ENCODE data around the gene MST1R. TPM values are rescaled to one million over a fixed set of nuclear protein-coding genes. Genes with fewer than 3 reads are reported as not detected.
"Not testable (repeated sequence)": the region's sequence is repeated elsewhere in the genome, so short reads cannot be mapped to it uniquely, and the experiment has no call there.

Gene MST1R
- total and polyA plus RNA-seq, 5 donors from 2014 or later, result 0.25 to 2.0 (median 0.31) TPM; not detected in 2

DNA sequence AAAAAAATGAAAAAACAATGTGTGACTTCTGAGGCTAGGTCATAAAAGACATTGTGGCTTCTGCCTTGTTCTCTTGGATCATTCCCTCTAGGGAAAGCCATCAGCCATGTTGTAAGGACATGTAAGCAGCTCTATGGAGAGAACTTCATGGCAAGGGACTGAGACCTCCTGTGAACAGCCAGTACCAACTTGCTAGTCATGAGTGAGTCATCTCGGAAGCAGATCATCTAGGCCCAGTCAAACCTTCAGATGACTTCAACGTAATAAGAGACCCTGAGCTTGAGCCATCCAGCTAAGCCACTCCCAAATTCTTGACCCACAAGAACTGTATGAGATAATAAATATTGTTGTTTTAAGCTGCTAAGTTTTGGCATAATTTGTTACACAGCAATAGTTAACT, 21.0 kb upstream of the MST1R start:
- no peak overlapping the region for H3K4me3 ChIP-seq (ENCODE audit: low read depth, low read length)
- peaks cover 12% of the 10 kb centered on the region for H3K4me1 ChIP-seq (ENCODE audit: control insufficient read depth, insufficient read depth, low read length, poor library complexity, severe bottlenecking)
- peaks cover 0 to 29% (median 9%) of the 10 kb centered on the region in 4 donors for H3K4me1 Mint-ChIP-seq
- no peaks in the 10 kb centered on the region for H3K9me3 Mint-ChIP-seq
- peaks cover 6% of the 10 kb centered on the region for H3K36me3 Mint-ChIP-seq
- no peak for DNase-seq
- no peak overlapping the region for H3K27ac ChIP-seq (ENCODE audit: insufficient read depth, low read length, poor library complexity, severe bottlenecking)
- ATAC-seq (ENCODE audit: low read depth in 2 of 2), result no peak
- H3K36me3 ChIP-seq (ENCODE audit: control insufficient read depth, insufficient read depth, low read length), result no peaks in the 10 kb centered on the region
- no peaks in the 10 kb centered on the region for H3K27me3 ChIP-seq (ENCODE audit: control insufficient read depth, insufficient read depth, low read length)
- no peaks in the 10 kb centered on the region for H3K27me3 Mint-ChIP-seq
- no peak overlapping the region for H3K4me3 Mint-ChIP-seq
- H3K27ac Mint-ChIP-seq, result no peak overlapping the region
- H3K9me3 ChIP-seq (ENCODE audit: control insufficient read depth in 2 of 2, low read length in 2 of 2), result no peaks in the 10 kb centered on the region

DNA sequence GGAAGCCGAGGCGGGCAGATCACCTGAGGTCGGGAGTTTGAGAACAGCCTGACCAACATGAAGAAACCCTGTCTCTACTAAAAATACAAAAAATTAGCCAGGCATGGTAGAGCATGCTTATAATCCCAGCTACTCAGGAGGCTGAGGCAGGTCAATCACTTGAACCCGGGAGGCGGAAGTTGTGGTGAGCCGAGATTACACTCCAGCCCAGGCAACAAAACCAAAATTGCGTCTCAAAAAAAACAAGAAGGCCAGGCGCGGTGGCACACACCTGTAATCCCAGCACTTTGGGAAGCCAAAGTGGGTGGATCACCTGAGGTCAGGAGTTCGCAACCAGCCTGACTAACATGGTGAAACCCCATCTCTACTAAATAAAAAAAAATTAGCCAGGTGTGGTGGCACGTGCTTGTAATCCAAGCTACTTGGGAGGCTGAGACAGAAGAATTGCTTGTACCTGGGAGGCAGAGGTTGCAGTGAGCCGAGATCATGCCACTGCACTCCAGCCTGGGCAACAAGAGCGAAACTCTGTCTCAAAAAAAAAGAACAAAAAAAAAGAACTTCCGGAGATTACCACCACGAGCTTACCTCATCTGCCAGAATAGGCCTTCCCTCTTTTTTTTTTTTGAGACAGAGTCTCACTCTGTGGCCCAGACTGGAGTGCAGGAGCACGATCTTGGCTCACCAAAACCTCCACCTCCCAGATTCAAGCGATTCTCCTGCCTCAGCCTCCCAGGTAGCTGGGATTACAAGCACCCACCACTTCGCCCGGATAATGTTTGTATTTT, 14.3 kb upstream of the MST1R start:
- not testable (repeated sequence) for H3K27ac ChIP-seq (ENCODE audit: insufficient read depth, low read length, poor library complexity, severe bottlenecking); H3K4me1 ChIP-seq (ENCODE audit: control insufficient read depth, insufficient read depth, low read length, poor library complexity, severe bottlenecking); H3K36me3 ChIP-seq (ENCODE audit: control insufficient read depth, insufficient read depth, low read length); H3K27me3 ChIP-seq (ENCODE audit: control insufficient read depth, insufficient read depth, low read length); H3K9me3 Mint-ChIP-seq; H3K9me3 ChIP-seq (ENCODE audit: control insufficient read depth in 2 of 2, low read length in 2 of 2); H3K27ac Mint-ChIP-seq; DNase-seq; ATAC-seq (ENCODE audit: low read depth in 2 of 2); H3K4me1 Mint-ChIP-seq; H3K36me3 Mint-ChIP-seq; H3K27me3 Mint-ChIP-seq; H3K4me3 ChIP-seq (ENCODE audit: low read depth, low read length); H3K4me3 Mint-ChIP-seq

DNA sequence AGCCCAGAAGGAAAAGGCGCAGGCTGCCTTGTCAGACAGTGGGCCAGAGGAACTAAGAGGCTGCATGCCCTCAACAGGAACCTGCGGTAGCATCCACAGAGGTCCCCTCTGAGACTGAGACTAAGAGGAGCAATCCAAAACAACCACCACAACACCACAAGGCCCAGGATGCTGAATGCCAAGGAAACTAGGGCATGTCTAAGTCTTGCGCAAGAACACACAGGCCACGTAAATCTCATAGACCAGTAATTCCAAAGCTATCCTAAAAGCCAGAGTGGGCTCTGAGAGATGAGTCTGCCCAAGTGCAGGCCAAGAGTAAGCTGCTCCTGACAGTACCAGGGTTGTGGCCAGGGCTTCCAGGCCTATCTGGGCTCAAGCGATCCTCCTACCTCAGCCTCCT, 13.0 kb upstream of the MST1R start:
- H3K9me3 ChIP-seq (ENCODE audit: control insufficient read depth in 2 of 2, low read length in 2 of 2), result no peaks in the 10 kb centered on the region
- H3K27me3 Mint-ChIP-seq, result no peaks in the 10 kb centered on the region
- DNase-seq, result no peak
- H3K27ac ChIP-seq (ENCODE audit: insufficient read depth, low read length, poor library complexity, severe bottlenecking), result no peak overlapping the region
- peaks cover 14% of the 10 kb centered on the region for H3K36me3 ChIP-seq (ENCODE audit: control insufficient read depth, insufficient read depth, low read length)
- no peak for ATAC-seq (ENCODE audit: low read depth in 2 of 2)
- H3K36me3 Mint-ChIP-seq, result peaks cover 14% of the 10 kb centered on the region
- peak overlapping the region in 1 of 3 donors; percentile 66 for H3K27ac Mint-ChIP-seq
- no peak overlapping the region for H3K4me3 ChIP-seq (ENCODE audit: low read depth, low read length)
- no peaks in the 10 kb centered on the region for H3K9me3 Mint-ChIP-seq
- H3K4me1 ChIP-seq (ENCODE audit: control insufficient read depth, insufficient read depth, low read length, poor library complexity, severe bottlenecking), result no peaks in the 10 kb centered on the region
- peaks cover 0 to 6% (median 0%) of the 10 kb centered on the region in 4 donors for H3K4me1 Mint-ChIP-seq
- H3K27me3 ChIP-seq (ENCODE audit: control insufficient read depth, insufficient read depth, low read length), result no peaks in the 10 kb centered on the region
- H3K4me3 Mint-ChIP-seq, result no peak overlapping the region

GRCh38 chr3:49914906-49915305, 11.2 kb upstream of the MST1R start:
- no peaks in the 10 kb centered on the region for H3K9me3 ChIP-seq (ENCODE audit: control insufficient read depth in 2 of 2, low read length in 2 of 2)
- H3K27me3 ChIP-seq (ENCODE audit: control insufficient read depth, insufficient read depth, low read length), result no peaks in the 10 kb centered on the region
- H3K9me3 Mint-ChIP-seq, result no peaks in the 10 kb centered on the region
- no peak overlapping the region for H3K4me3 ChIP-seq (ENCODE audit: low read depth, low read length)
- no peak for ATAC-seq (ENCODE audit: low read depth in 2 of 2)
- H3K4me3 Mint-ChIP-seq, result no peak overlapping the region
- H3K27ac Mint-ChIP-seq, result peak overlapping the region in 1 of 3 donors; percentile 20
- H3K36me3 Mint-ChIP-seq, result peaks cover 26% of the 10 kb centered on the region
- H3K4me1 ChIP-seq (ENCODE audit: control insufficient read depth, insufficient read depth, low read length, poor library complexity, severe bottlenecking), result no peaks in the 10 kb centered on the region
- no peak overlapping the region for H3K27ac ChIP-seq (ENCODE audit: insufficient read depth, low read length, poor library complexity, severe bottlenecking)
- peaks cover 23% of the 10 kb centered on the region for H3K36me3 ChIP-seq (ENCODE audit: control insufficient read depth, insufficient read depth, low read length)
- no peaks in the 10 kb centered on the region for H3K27me3 Mint-ChIP-seq
- no peak for DNase-seq
- H3K4me1 Mint-ChIP-seq, result peaks cover 0 to 9% (median 0%) of the 10 kb centered on the region in 4 donors

DNA sequence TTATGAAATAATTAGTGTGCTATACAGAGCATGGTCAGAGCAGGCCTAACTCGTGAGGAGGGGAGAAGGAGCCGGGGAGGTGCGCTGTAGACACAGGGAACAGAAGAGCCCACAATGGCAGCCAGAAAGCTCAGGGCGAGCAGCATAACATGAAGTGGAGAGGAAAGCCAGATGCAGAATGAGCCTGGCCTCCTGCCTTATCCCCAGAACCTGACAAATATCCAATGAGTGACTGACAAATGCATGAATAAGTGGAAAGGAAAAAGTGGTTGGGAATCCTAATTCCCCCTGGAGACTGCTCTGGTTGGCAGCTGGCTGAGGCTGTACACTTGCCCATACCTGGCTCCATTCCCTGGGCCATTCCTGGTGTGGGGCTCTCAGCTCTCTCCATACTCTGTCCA, 9.2 kb upstream of the MST1R start:
- no peak for ATAC-seq (ENCODE audit: low read depth in 2 of 2)
- no peaks in the 10 kb centered on the region for H3K4me1 ChIP-seq (ENCODE audit: control insufficient read depth, insufficient read depth, low read length, poor library complexity, severe bottlenecking)
- H3K9me3 ChIP-seq (ENCODE audit: control insufficient read depth in 2 of 2, low read length in 2 of 2), result no peaks in the 10 kb centered on the region
- DNase-seq, result no peak
- H3K4me3 ChIP-seq (ENCODE audit: low read depth, low read length), result no peak overlapping the region
- Mint-ChIP-seq H3K4me1 (peaks cover 0 to 9% (median 0%) of the 10 kb centered on the region in 4 donors), H3K27me3 (no peaks in the 10 kb centered on the region), H3K27ac (peak overlapping the region in 1 of 3 donors; percentile 61), H3K36me3 (peaks cover 27% of the 10 kb centered on the region), H3K9me3 (no peaks in the 10 kb centered on the region), H3K4me3 (no peak overlapping the region)
- H3K27me3 ChIP-seq (ENCODE audit: control insufficient read depth, insufficient read depth, low read length), result no peaks in the 10 kb centered on the region
- H3K27ac ChIP-seq (ENCODE audit: insufficient read depth, low read length, poor library complexity, severe bottlenecking), result no peak overlapping the region
- peaks cover 31% of the 10 kb centered on the region for H3K36me3 ChIP-seq (ENCODE audit: control insufficient read depth, insufficient read depth, low read length)

DNA sequence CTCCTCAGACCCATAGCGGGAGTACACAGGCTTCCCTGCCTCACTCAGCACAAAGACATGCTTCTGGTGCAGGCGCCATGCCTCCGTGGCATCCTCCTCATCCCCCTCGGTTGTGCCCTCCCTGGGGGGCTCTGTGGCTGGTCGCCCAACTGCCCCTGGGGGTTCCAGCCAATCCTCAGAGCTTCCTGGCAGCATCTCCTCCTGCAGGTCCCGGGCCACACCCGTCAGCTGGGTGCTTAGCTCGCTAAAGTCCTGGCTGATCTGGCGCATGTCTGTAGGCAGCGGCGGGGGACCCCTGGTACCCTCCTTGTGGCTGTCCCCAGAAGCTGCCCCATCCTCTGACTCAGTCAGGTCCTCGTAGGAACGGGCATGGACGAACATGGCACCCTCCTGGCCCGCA, 7.9 kb upstream of the MST1R start:
- no peak for ATAC-seq (ENCODE audit: low read depth in 2 of 2)
- H3K27ac ChIP-seq (ENCODE audit: insufficient read depth, low read length, poor library complexity, severe bottlenecking), result no peak overlapping the region
- H3K27ac Mint-ChIP-seq, result peak overlapping the region in 1 of 3 donors; percentile 61

DNA sequence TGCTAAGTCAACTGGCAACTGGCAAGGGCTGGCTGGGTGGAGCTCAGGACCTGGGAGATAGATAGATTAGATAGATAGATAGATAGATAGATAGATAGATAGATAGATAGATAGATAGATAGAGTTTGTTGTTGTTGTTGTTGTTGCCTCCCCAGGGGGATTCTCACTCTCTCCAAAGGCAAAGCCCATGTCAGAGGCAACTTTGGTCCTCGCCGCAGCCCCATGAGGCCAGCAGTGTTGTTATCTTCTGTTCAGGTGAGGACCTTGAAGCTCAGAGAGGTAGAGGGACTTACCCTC, 7.4 kb upstream of the MST1R start:
- H3K4me3 Mint-ChIP-seq, result peak overlapping the region in 1 of 4 donors; percentile 69
- H3K27me3 Mint-ChIP-seq, result no peaks in the 10 kb centered on the region
- no peak overlapping the region for H3K27ac Mint-ChIP-seq

More for the DNA sequence above, 7.9 kb upstream of the MST1R start:
- no peaks in the 10 kb centered on the region for H3K9me3 Mint-ChIP-seq
- peaks cover under 1 to 14% (median 4%) of the 10 kb centered on the region in 4 donors for H3K4me1 Mint-ChIP-seq
- H3K27me3 ChIP-seq (ENCODE audit: control insufficient read depth, insufficient read depth, low read length), result no peaks in the 10 kb centered on the region
- peaks cover 27% of the 10 kb centered on the region for H3K36me3 Mint-ChIP-seq
- H3K4me3 Mint-ChIP-seq, result no peak overlapping the region
- peaks cover 1% of the 10 kb centered on the region for H3K4me1 ChIP-seq (ENCODE audit: control insufficient read depth, insufficient read depth, low read length, poor library complexity, severe bottlenecking)
- H3K4me3 ChIP-seq (ENCODE audit: low read depth, low read length), result no peak overlapping the region
- peaks cover 31% of the 10 kb centered on the region for H3K36me3 ChIP-seq (ENCODE audit: control insufficient read depth, insufficient read depth, low read length)
- no peaks in the 10 kb centered on the region for H3K9me3 ChIP-seq (ENCODE audit: control insufficient read depth in 2 of 2, low read length in 2 of 2)
- DNase-seq, result no peak
- H3K27me3 Mint-ChIP-seq, result no peaks in the 10 kb centered on the region

More for the DNA sequence above, 7.4 kb upstream of the MST1R start:
- Mint-ChIP-seq H3K4me1 (peaks cover 5 to 16% (median 9%) of the 10 kb centered on the region in 4 donors), H3K9me3 (no peaks in the 10 kb centered on the region), H3K36me3 (peaks cover 27% of the 10 kb centered on the region)
- Histone ChIP-seq H3K36me3 (ENCODE audit: control insufficient read depth, insufficient read depth, low read length) (peaks cover 31% of the 10 kb centered on the region), H3K9me3 (ENCODE audit: control insufficient read depth in 2 of 2, low read length in 2 of 2) (no peaks in the 10 kb centered on the region), H3K27ac (ENCODE audit: insufficient read depth, low read length, poor library complexity, severe bottlenecking) (no peak overlapping the region), H3K4me1 (ENCODE audit: control insufficient read depth, insufficient read depth, low read length, poor library complexity, severe bottlenecking) (peaks cover 7% of the 10 kb centered on the region), H3K27me3 (ENCODE audit: control insufficient read depth, insufficient read depth, low read length) (no peaks in the 10 kb centered on the region), H3K4me3 (ENCODE audit: low read depth, low read length) (no peak overlapping the region)
- ATAC-seq (ENCODE audit: low read depth in 2 of 2), result no peak
- no peak for DNase-seq

Data from CD4-positive, CD25-positive, alpha-beta regulatory T cell (primary cell).